AG04449 (cell line): ENCODE measurements around the gene FAM53B.

Experiments
- CTCF ChIA-PET: fragments of 350-600 bp; formaldehyde crosslinking; extraction: SDS; loops from one replicate; lab custom pipeline; 2021; ENCODE audit warnings: antibody characterized with exemption; lab: Yijun Ruan, JAX
- POLR2A ChIA-PET: fragments of 400-600, 350-600 bp; formaldehyde crosslinking; extraction: SDS; loops from one replicate; lab custom pipeline; 2020; ENCODE audit warnings: antibody characterized with exemption, inconsistent platforms; lab: Yijun Ruan, JAX
- DNase-seq: peaks from one replicate; pipeline ENCODE4 v3.0.0-alpha.2; 2010; ENCODE audit warnings: low read depth, low spot score
- H3K4me3 ChIP-seq: 2 replicates; pipeline ENCODE4 v1.5.1; 2011; ENCODE audit warnings: low read depth, mild to moderate bottlenecking, control low read depth, low read length
- CTCF ChIP-seq: IDR thresholded peaks from one replicate; pipeline ENCODE4 v1.5.1; 2011; ENCODE audit warnings: mild to moderate bottlenecking, moderate library complexity, low read length, control low read depth, inconsistent platforms; ENCODE audit not compliant: insufficient read depth; ENCODE audit errors: missing control alignments

The FAM53B gene

DNA sequence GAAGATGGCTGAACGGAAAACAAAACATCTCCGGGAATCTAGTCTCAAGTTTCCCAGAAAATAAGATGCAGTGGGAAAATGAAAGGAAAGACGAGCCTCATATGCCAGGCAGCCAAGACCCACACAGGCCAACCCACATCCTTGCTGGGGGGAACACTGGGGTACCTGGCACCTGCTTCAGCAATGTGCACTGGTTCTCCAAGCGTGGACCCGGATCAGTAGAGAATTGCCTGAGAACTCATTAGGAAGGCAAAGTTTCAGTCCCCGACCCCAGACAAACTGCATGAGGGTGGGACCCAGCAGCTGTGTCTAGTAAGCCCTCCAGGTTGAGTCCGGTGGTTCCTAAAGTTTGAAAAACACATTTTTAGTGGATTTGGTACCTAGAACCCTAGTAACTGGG, 18.4 kb downstream of the FAM53B start:
- ChIA-PET POLR2A (no interaction called here), CTCF (interaction anchor here (1.3 to 10.4 kb wide), 3 partner anchors 9 to 15 kb away, joined by 3 to 108 read pairs (median 4); no protein-coding TSS in a partner anchor)
- no peak for DNase-seq
- H3K4me3 ChIP-seq: no peak overlapping the region
- TF ChIP-seq CTCF: no peak

GRCh38 chr10:124725171-124725631, 19.0 kb downstream of the FAM53B start:
- POLR2A ChIA-PET: interaction anchor here (0.6 kb wide), 1 partner anchor 265 kb away, joined by 3 read pairs; no protein-coding TSS in a partner anchor
- no peak for DNase-seq
- TF ChIP-seq CTCF: no peak
- H3K4me3 ChIP-seq: no peak overlapping the region
- CTCF ChIA-PET: interaction anchor here (1.0 to 10.4 kb wide), 4 partner anchors 8 to 29 kb away, joined by 3 to 108 read pairs (median 4); no protein-coding TSS in a partner anchor

GRCh38 chr10:124724279-124725027, 19.7 kb downstream of the FAM53B start:
- no peak overlapping the region for H3K4me3 ChIP-seq
- POLR2A ChIA-PET: interaction anchor here (0.6 kb wide), 1 partner anchor 266 kb away, joined by 3 read pairs; no protein-coding TSS in a partner anchor
- TF ChIP-seq CTCF: no peak
- CTCF ChIA-PET: interaction anchor here (1.0 to 1.1 kb wide), 2 partner anchors 15 to 29 kb away, joined by 3 to 4 read pairs; no protein-coding TSS in a partner anchor
- DNase-seq: no peak

- H3K4me3 ChIP-seq: no peak overlapping the region
- no peak for TF ChIP-seq CTCF
- no peak for DNase-seq
- CTCF ChIA-PET: interaction anchor here (1.1 kb wide), 1 partner anchor 15 kb away, joined by 4 read pairs; no protein-coding TSS in a partner anchor
- POLR2A ChIA-PET: no interaction called here
Measured at GRCh38 chr10:124723826-124724225, 20.4 kb downstream of the FAM53B start.

- POLR2A ChIA-PET: no interaction called here
- TF ChIP-seq CTCF: no peak
- no peak overlapping the region for H3K4me3 ChIP-seq
- no peak for DNase-seq
- CTCF ChIA-PET: interaction anchor here (1.4 kb wide), 1 partner anchor 18 kb away, joined by 7 read pairs; no protein-coding TSS in a partner anchor
Measured at GRCh38 chr10:124722798-124723783, 21.1 kb downstream of the FAM53B start.
